Measurements from ENCODE around the gene KCNK6.

KCNK6 gene

GRCh38 chr19:38298821-38299680 is 20.6 kb upstream of the KCNK6 start:
- no peak for DNase-seq

- no peak for DNase-seq
Measured at GRCh38 chr19:38303517-38304351, 15.9 kb upstream of the KCNK6 start, which contains the start of gene C19orf33. C19orf33 (plus strand) TSS chr19:38304251; CDS start chr19:38304262, 11 bp downstream.

DNA sequence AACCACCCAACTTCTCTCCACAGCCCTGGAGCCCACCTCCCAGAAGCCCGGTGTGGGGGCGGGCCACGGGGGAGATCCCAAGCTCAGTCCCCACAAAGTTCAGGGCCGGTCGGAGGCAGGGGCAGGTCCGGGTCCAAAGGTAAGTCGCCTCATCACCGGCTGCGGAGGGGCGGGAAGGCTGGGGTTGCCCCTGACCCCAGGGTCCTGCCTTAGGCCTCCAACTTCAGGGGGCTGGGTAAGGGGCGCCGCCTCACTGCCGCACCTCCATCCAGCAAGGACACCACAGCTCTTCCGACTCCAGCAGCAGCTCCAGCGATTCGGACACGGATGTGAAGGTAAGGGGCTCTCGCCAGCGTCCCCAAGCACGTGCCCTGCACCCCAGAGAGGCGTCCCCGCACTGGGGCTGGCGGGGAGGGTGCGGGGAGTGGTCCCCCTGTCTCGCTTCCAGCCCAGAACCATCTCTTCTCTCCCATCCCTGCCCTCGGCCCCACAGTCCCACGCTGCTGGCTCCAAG is 15.2 kb upstream of the KCNK6 start:
- DNase-seq = no peak

DNA sequence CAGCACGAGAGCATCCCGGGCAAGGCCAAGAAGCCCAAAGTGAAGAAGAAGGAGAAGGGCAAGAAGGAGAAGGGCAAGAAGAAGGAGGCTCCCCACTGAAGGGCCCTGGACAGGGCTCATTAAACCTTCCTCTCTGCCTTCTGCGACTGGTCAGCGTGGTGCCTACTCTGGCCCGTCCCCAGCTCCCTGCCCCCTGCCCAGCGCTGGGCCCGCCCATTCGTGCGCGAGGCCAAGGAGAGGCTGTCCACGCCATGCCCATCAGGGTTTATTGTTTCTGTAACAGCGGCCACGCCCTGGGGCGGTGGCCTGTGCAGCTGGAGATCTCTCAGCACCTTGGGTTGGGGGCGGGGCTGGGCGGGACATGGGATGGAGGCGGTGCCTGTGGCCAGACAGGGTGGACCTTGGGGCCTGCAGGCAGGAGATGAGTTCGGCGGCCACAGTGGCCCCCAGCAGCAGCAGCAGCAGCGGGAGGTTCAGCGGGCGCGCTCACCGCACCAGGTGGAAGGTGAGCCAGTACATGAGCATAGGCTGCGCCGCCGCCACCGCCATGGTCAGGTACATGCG is 14.7 kb upstream of the KCNK6 start:
- no peak for DNase-seq

- DNase-seq = no peak
Measured at GRCh38 chr19:38306236-38306635, 13.4 kb upstream of the KCNK6 start.

- DNase-seq = no peak
Measured at GRCh38 chr19:38307076-38307475, 12.6 kb upstream of the KCNK6 start.

DNA sequence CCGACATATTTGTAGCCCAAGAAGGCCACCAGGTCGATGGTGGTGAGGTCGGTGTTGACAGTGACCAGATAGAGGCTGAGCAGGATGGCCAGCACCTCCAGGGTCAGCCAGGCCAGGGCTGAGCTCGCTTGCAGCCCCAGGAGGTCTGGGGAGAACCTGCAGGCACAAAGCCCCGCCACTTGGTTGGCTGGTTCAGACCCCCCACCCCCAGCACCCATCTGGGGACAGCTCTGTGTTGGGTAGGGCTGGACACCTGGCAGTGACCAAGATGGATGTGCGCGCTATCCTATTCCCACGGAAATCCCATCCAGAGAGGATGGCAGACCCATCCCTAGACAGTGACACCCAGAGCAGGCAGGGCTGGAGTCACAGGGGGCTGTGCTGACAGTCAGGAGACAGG is 12.0 kb upstream of the KCNK6 start:
- DNase-seq = no peak

GRCh38 chr19:38308006-38308766 is 11.5 kb upstream of the KCNK6 start:
- peak; percentile 47 for DNase-seq

GRCh38 chr19:38308926-38309614 is 10.6 kb upstream of the KCNK6 start:
- no peak for DNase-seq

GRCh38 chr19:38309615-38310278 is 9.9 kb upstream of the KCNK6 start:
- DNase-seq = no peak

- DNase-seq = no peak
Measured at GRCh38 chr19:38310279-38310670, 9.4 kb upstream of the KCNK6 start.

- no peak for DNase-seq
Measured at GRCh38 chr19:38310986-38311385, 8.7 kb upstream of the KCNK6 start.

DNA sequence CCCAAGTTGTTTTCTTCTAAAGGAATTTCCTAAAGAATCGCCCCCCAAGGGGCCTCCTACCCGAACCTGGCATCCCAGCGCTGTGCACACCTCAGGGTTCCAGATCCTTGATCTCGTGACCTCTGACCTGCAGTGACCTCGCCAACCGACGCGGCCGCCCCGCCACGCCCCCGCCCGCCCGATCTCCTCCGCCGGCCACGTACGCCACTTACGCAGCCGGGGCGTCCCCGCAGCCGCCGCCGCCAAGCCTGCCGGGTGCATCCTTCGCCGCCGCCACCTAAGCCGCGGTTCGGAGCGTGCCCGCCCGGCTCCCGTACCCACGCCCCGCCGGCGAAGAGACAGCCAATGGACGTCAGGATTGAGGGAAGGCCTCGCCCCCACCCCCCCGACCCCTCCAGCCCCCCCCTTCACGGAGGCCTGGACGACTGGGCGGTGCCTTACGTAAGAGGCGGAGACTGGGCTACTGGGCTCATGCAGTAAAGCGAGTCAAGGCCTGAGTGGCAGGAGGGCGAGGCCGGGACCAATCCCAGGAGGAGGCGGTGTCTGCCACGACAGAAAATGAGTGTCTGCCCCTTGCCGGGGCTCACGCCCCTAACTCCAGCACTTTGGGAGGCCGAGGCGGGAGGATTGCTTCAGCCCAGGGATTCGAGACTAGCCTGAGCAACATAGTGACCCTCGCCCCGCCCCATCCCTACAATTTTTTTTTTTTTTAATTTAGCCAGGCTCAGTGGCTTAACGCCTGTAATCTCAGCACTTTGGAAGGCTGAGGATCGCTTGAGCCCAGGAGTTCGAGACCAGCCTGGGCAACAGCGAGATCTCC is 3.8 kb upstream of the KCNK6 start, which contains the start of gene YIF1B:
TSS of gene YIF1B (minus strand) at position 291 of the 820 bp plus-strand sequence. CDS start at position 261, 30 bp downstream.
- peak; percentile 98 for DNase-seq

- no peak for DNase-seq
Measured at GRCh38 chr19:38316477-38317067, 3.1 kb upstream of the KCNK6 start.

DNA sequence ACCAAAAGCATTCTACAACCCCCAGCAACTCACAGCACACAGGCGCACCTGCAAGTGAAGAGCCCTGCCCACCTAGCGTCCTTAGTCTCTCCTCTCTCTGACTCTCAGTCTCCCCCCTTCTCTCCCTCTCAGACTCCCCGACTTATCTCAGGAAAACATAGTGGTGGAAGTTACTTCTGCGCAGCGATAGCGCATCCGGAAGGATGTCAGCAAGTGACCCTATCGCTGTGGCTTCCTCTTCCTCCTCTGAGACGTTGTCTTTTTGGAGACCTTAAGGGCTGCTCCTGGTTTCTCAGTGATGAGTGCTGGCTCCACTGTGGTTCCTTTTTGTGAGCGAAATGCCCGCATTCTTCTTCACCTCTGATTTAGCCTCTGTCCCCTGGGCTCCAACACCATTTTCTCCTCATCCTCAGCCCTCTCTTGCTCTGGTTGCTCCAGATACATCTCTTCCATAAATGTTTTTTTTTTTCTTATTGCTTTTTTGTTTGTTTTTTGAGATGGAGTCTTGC is 2.5 kb upstream of the KCNK6 start:
- DNase-seq = peak; percentile 65

GRCh38 chr19:38318660-38319059 is 985 bp upstream of the KCNK6 start:
- no peak for DNase-seq

GRCh38 chr19:38320969-38321339 is 1.3 kb downstream of the KCNK6 start:
- DNase-seq = no peak

DNA sequence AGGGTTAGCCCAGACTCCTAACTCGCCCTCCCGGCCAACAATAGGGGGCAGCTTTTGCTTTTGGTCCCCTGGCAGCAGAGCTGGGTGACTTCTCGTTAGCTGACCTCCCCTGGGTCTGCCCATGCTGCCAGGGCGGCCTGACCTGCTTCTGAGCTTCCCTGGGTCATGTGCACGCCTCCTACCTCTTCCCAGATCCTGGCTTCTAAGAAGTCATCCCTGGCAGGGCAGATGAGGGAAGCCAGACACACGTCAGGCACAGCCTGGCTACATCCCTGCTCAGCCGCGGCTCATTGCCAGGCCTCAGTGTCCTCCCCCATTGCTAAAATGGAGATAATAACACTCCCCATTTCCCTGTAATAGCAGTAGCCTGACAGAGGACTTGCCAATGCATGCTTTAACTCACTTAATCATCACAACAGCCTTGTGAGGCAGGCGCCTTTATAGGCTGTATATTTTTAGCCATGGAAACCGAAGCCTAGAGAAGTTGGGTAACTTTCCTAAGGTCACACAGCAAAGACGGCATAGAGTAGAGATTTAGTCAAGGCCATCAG is 2.1 kb downstream of the KCNK6 start:
- peak; percentile 72 for DNase-seq

GRCh38 chr19:38323291-38323690 is 3.6 kb downstream of the KCNK6 start:
- peak; percentile 78 for DNase-seq

Measured in inflammatory macrophage treated with lipopolysaccharide for 4 hours (primary cell).